Measurements from ENCODE around the gene PPP6R3. TPM values are rescaled to one million over a fixed set of nuclear protein-coding genes. Genes with fewer than 3 reads are reported as not detected.
"Not testable (repeated sequence)": the region's sequence is repeated elsewhere in the genome, so short reads cannot be mapped to it uniquely, and the experiment has no call there.

Gene PPP6R3
- polyA plus RNA-seq, 1 donor from 2014 or later: 111 TPM

GRCh38 chr11:68625069-68625468 lies 164.5 kb downstream of the PPP6R3 start:
- H3K4me3 ChIP-seq (ENCODE audit: low read length); H3K36me3 ChIP-seq (ENCODE audit: insufficient read depth, low read length); H3F3A ChIP-seq (ENCODE audit: insufficient read depth, low read length, poor library complexity, severe bottlenecking); H2AFZ ChIP-seq (ENCODE audit: low read depth, low read length); H4K20me1 ChIP-seq (ENCODE audit: insufficient read depth); H3K79me2 ChIP-seq (replicated peaks; ENCODE audit: insufficient read depth, low read length); H3K9ac ChIP-seq (ENCODE audit: low read length); H3K27me3 ChIP-seq (ENCODE audit: insufficient read depth, low read depth, low read length); H3K9me2 ChIP-seq (ENCODE audit: insufficient read depth, low read length); H3K27ac ChIP-seq (ENCODE audit: low read length); H3K4me2 ChIP-seq (ENCODE audit: low read length); H3K9me3 ChIP-seq (ENCODE audit: low read length): not testable (repeated sequence)

- H3K4me2 ChIP-seq (ENCODE audit: low read length); H3K79me2 ChIP-seq (replicated peaks; ENCODE audit: insufficient read depth, low read length); H4K20me1 ChIP-seq (ENCODE audit: insufficient read depth); H3K9ac ChIP-seq (ENCODE audit: low read length); H3K4me3 ChIP-seq (ENCODE audit: low read length); H2AFZ ChIP-seq (ENCODE audit: low read depth, low read length); H3K36me3 ChIP-seq (ENCODE audit: insufficient read depth, low read length); H3K9me2 ChIP-seq (ENCODE audit: insufficient read depth, low read length); H3F3A ChIP-seq (ENCODE audit: insufficient read depth, low read length, poor library complexity, severe bottlenecking); H3K27ac ChIP-seq (ENCODE audit: low read length); H3K27me3 ChIP-seq (ENCODE audit: insufficient read depth, low read depth, low read length); H3K9me3 ChIP-seq (ENCODE audit: low read length): not testable (repeated sequence)
These were observed 165.7 kb downstream of the PPP6R3 start for GRCh38 chr11:68626236-68626635.

GRCh38 chr11:68628837-68629236 lies 168.3 kb downstream of the PPP6R3 start:
- not testable (repeated sequence) for H2AFZ ChIP-seq (ENCODE audit: low read depth, low read length); H3K4me3 ChIP-seq (ENCODE audit: low read length); H3K27ac ChIP-seq (ENCODE audit: low read length); H3K36me3 ChIP-seq (ENCODE audit: insufficient read depth, low read length); H3K9me3 ChIP-seq (ENCODE audit: low read length); H3K4me2 ChIP-seq (ENCODE audit: low read length); H3K79me2 ChIP-seq (replicated peaks; ENCODE audit: insufficient read depth, low read length); H3F3A ChIP-seq (ENCODE audit: insufficient read depth, low read length, poor library complexity, severe bottlenecking); H3K9me2 ChIP-seq (ENCODE audit: insufficient read depth, low read length); H3K9ac ChIP-seq (ENCODE audit: low read length); H4K20me1 ChIP-seq (ENCODE audit: insufficient read depth); H3K27me3 ChIP-seq (ENCODE audit: insufficient read depth, low read depth, low read length)

- not testable (repeated sequence) for H3K4me3 ChIP-seq (ENCODE audit: low read length); H2AFZ ChIP-seq (ENCODE audit: low read depth, low read length); H4K20me1 ChIP-seq (ENCODE audit: insufficient read depth); H3K36me3 ChIP-seq (ENCODE audit: insufficient read depth, low read length); H3K9me2 ChIP-seq (ENCODE audit: insufficient read depth, low read length); H3K27ac ChIP-seq (ENCODE audit: low read length); H3K27me3 ChIP-seq (ENCODE audit: insufficient read depth, low read depth, low read length); H3K4me2 ChIP-seq (ENCODE audit: low read length); H3K79me2 ChIP-seq (replicated peaks; ENCODE audit: insufficient read depth, low read length); H3F3A ChIP-seq (ENCODE audit: insufficient read depth, low read length, poor library complexity, severe bottlenecking); H3K9ac ChIP-seq (ENCODE audit: low read length); H3K9me3 ChIP-seq (ENCODE audit: low read length)
These were observed 171.8 kb downstream of the PPP6R3 start for GRCh38 chr11:68632375-68632774.

GRCh38 chr11:68632802-68633201 lies 172.2 kb downstream of the PPP6R3 start:
- Histone ChIP-seq H3K4me2 (ENCODE audit: low read length) (no peak overlapping the region), H3K27ac (ENCODE audit: low read length) (no peak overlapping the region), H3K27me3 (ENCODE audit: insufficient read depth, low read depth, low read length) (no peaks in the 10 kb centered on the region), H3K36me3 (ENCODE audit: insufficient read depth, low read length) (no peaks in the 10 kb centered on the region), H3F3A (ENCODE audit: insufficient read depth, low read length, poor library complexity, severe bottlenecking) (no peaks in the 10 kb centered on the region), H3K9me2 (ENCODE audit: insufficient read depth, low read length) (no peaks in the 10 kb centered on the region), H3K4me3 (ENCODE audit: low read length) (no peak overlapping the region), H3K9ac (ENCODE audit: low read length) (no peak overlapping the region), H2AFZ (ENCODE audit: low read depth, low read length) (no peak overlapping the region), H3K9me3 (ENCODE audit: low read length) (no peaks in the 10 kb centered on the region), H4K20me1 (ENCODE audit: insufficient read depth) (no peaks in the 10 kb centered on the region), H3K79me2 (replicated peaks; ENCODE audit: insufficient read depth, low read length) (no peaks in the 10 kb centered on the region)
- peak; percentile 70 for TF ChIP-seq CTCF (IDR thresholded peaks at IDR 0.05; ENCODE audit: poor library complexity, severe bottlenecking)
- TF ChIP-seq TAF1 (IDR thresholded peaks at IDR 0.05; ENCODE audit: low read depth): no peak
- TF ChIP-seq RAD21 (conservative IDR thresholded peaks at IDR 0.05): peak; percentile 74
- TF ChIP-seq SMC3 (conservative IDR thresholded peaks at IDR 0.05; ENCODE audit: poor library complexity): peak; percentile 76

GRCh38 chr11:68634606-68635005 lies 174.1 kb downstream of the PPP6R3 start:
- not testable (repeated sequence) for H3K4me3 ChIP-seq (ENCODE audit: low read length); H3K9ac ChIP-seq (ENCODE audit: low read length); H3K36me3 ChIP-seq (ENCODE audit: insufficient read depth, low read length); H3K27ac ChIP-seq (ENCODE audit: low read length); H3K4me2 ChIP-seq (ENCODE audit: low read length); H3K27me3 ChIP-seq (ENCODE audit: insufficient read depth, low read depth, low read length); H3K79me2 ChIP-seq (replicated peaks; ENCODE audit: insufficient read depth, low read length); H2AFZ ChIP-seq (ENCODE audit: low read depth, low read length); H3K9me2 ChIP-seq (ENCODE audit: insufficient read depth, low read length); H4K20me1 ChIP-seq (ENCODE audit: insufficient read depth); H3K9me3 ChIP-seq (ENCODE audit: low read length); H3F3A ChIP-seq (ENCODE audit: insufficient read depth, low read length, poor library complexity, severe bottlenecking)

- not testable (repeated sequence) for H3K79me2 ChIP-seq (replicated peaks; ENCODE audit: insufficient read depth, low read length); H3F3A ChIP-seq (ENCODE audit: insufficient read depth, low read length, poor library complexity, severe bottlenecking); H4K20me1 ChIP-seq (ENCODE audit: insufficient read depth); H3K9me2 ChIP-seq (ENCODE audit: insufficient read depth, low read length); H3K27me3 ChIP-seq (ENCODE audit: insufficient read depth, low read depth, low read length); H3K9me3 ChIP-seq (ENCODE audit: low read length); H3K4me2 ChIP-seq (ENCODE audit: low read length); H3K4me3 ChIP-seq (ENCODE audit: low read length); H2AFZ ChIP-seq (ENCODE audit: low read depth, low read length); H3K36me3 ChIP-seq (ENCODE audit: insufficient read depth, low read length); H3K9ac ChIP-seq (ENCODE audit: low read length); H3K27ac ChIP-seq (ENCODE audit: low read length)
These were observed 174.6 kb downstream of the PPP6R3 start for GRCh38 chr11:68635172-68635571.

Data from neural cell (in vitro differentiated cells).